Lung microvascular endothelial cell (primary cell): ENCODE results near the gene MAPK8IP3. TPM values are rescaled to one million over a fixed set of nuclear protein-coding genes. Genes with fewer than 3 reads are reported as not detected.
"Not testable (repeated sequence)": the region's sequence is repeated elsewhere in the genome, so short reads cannot be mapped to it uniquely, and the experiment has no call there.

Experiments
- DNase-seq, 2 donors: peaks; one replicate each; pipeline versions ENCODE4 v3.0.0 to v3.0.0-alpha.2; 2010; ENCODE audit warnings: low read depth in 2 of 2
- total RNA-seq: library from RNA; depleted of rRNA; stranded (reverse); fragments of >200 nt; gene quantifications from 2 replicates; pipeline ENCODE4 v1.2.1, GENCODE V29; 2014

The MAPK8IP3 gene
- total RNA-seq, 1 donor from 2014 or later = 22.0 TPM

GRCh38 chr16:1786242-1787055, 80.5 kb downstream of the MAPK8IP3 start:
- DNase-seq = no peak

- no peak for DNase-seq
Measured at GRCh38 chr16:1787056-1787321, 81.0 kb downstream of the MAPK8IP3 start.

GRCh38 chr16:1787322-1788094, 81.5 kb downstream of the MAPK8IP3 start:
- DNase-seq = no peak

GRCh38 chr16:1788095-1788707, 82.2 kb downstream of the MAPK8IP3 start:
- no peak for DNase-seq

GRCh38 chr16:1788708-1789100, 82.7 kb downstream of the MAPK8IP3 start:
- DNase-seq = no peak

GRCh38 chr16:1789643-1790045, 83.6 kb downstream of the MAPK8IP3 start:
- no peak for DNase-seq

GRCh38 chr16:1790261-1790610, 84.2 kb downstream of the MAPK8IP3 start:
- no peak for DNase-seq

GRCh38 chr16:1790611-1791255, 84.7 kb downstream of the MAPK8IP3 start:
- no peak for DNase-seq

- no peak for DNase-seq
Measured at GRCh38 chr16:1791256-1791942, 85.4 kb downstream of the MAPK8IP3 start.

GRCh38 chr16:1791943-1792812, 86.2 kb downstream of the MAPK8IP3 start:
- DNase-seq = no peak

GRCh38 chr16:1792836-1793577, 87.0 kb downstream of the MAPK8IP3 start:
- DNase-seq = no peak

GRCh38 chr16:1793578-1794220, 87.7 kb downstream of the MAPK8IP3 start, which contains the start of gene IGFALS:
IGFALS (minus strand) TSS chr16:1793705; CDS start chr16:1793652, 53 bp downstream.
- DNase-seq = no peak

- no peak for DNase-seq
Measured at GRCh38 chr16:1794221-1794871, 88.4 kb downstream of the MAPK8IP3 start.

GRCh38 chr16:1794908-1795666, 89.1 kb downstream of the MAPK8IP3 start:
- no peak for DNase-seq

GRCh38 chr16:1799263-1799662, 93.3 kb downstream of the MAPK8IP3 start:
- DNase-seq = not testable (repeated sequence)

- no peak for DNase-seq
Measured at GRCh38 chr16:1800701-1801100, 94.7 kb downstream of the MAPK8IP3 start.

- DNase-seq = no peak
Measured at GRCh38 chr16:1807626-1808025, 101.6 kb downstream of the MAPK8IP3 start.

- DNase-seq = no peak
Measured at GRCh38 chr16:1808691-1809090, 102.7 kb downstream of the MAPK8IP3 start.
